Neural cell (in vitro differentiated cells): ENCODE data around the gene ASCC1. TPM values are rescaled to one million over a fixed set of nuclear protein-coding genes. Genes with fewer than 3 reads are reported as not detected.

Experiments used
- H2AFZ ChIP-seq: fragments of 200-600, 300-800 bp; sonication (generic), shearing (Covaris generic); 2 replicates; pipeline ENCODE4 v1.6.0; 2014; ENCODE audit warnings: low read depth, mild to moderate bottlenecking, antibody characterized with exemption, low read length, moderate library complexity
- H3F3A ChIP-seq: fragments of 200-600 bp; shearing (Covaris generic); 2 replicates; pipeline ENCODE4 v1.6.1; 2016; ENCODE audit warnings: mild to moderate bottlenecking, moderate library complexity, mixed read lengths, antibody characterized with exemption, low read length; ENCODE audit not compliant: insufficient read depth, poor library complexity, severe bottlenecking
- H3K27ac ChIP-seq: fragments of 200-600, 300-800 bp; sonication (generic), shearing (Covaris generic); 2 replicates; pipeline ENCODE4 v1.5.1; 2014; ENCODE audit warnings: mild to moderate bottlenecking, low read length, moderate library complexity
- H3K27me3 ChIP-seq: fragments of 300-800, 200-600 bp; sonication (generic), shearing (Covaris generic); 2 replicates; pipeline ENCODE4 v1.6.0; 2014; ENCODE audit warnings: mild to moderate bottlenecking, low read depth, low read length, moderate library complexity; ENCODE audit not compliant: insufficient read depth
- H3K36me3 ChIP-seq: fragments of 300-800, 200-600 bp; sonication (generic), shearing (Covaris generic); 2 replicates; pipeline ENCODE4 v1.5.1; 2014; ENCODE audit warnings: mild to moderate bottlenecking, antibody characterized with exemption, low read length, moderate library complexity; ENCODE audit not compliant: insufficient read depth
- H3K4me2 ChIP-seq: fragments of 300-800, 200-600 bp; sonication (generic), shearing (Covaris generic); 2 replicates; pipeline ENCODE4 v1.6.0; 2014; ENCODE audit warnings: mild to moderate bottlenecking, low read length
- H3K4me3 ChIP-seq: fragments of 300-800, 200-600 bp; sonication (generic), shearing (Covaris generic); 2 replicates; pipeline ENCODE4 v1.5.1; 2014; ENCODE audit warnings: mild to moderate bottlenecking, low read length, moderate library complexity
- H3K79me2 ChIP-seq: fragments of 200-600 bp; shearing (Covaris generic); replicated peaks from 2 replicates; pipeline ENCODE4 v1.6.0; 2014; ENCODE audit warnings: mild to moderate bottlenecking, low read length, moderate library complexity; ENCODE audit not compliant: insufficient read depth
- H3K9ac ChIP-seq: fragments of 300-800, 200-600 bp; sonication (generic), shearing (Covaris generic); 2 replicates; pipeline ENCODE4 v1.6.1; 2016; ENCODE audit warnings: mild to moderate bottlenecking, low read length, mixed read lengths
- H3K9me2 ChIP-seq: fragments of 200-600 bp; shearing (Covaris generic); 2 replicates; pipeline ENCODE4 v1.6.1; 2016; ENCODE audit warnings: mild to moderate bottlenecking, low read length, mixed read lengths; ENCODE audit not compliant: insufficient read depth
- H3K9me3 ChIP-seq: fragments of 200-600, 300-800 bp; sonication (generic), shearing (Covaris generic); 2 replicates; pipeline ENCODE4 v1.6.1; 2016; ENCODE audit warnings: mild to moderate bottlenecking, mixed run types, low read length, moderate library complexity, mixed read lengths
- H4K20me1 ChIP-seq: fragments of 200-600 bp; shearing (Covaris generic); 2 replicates; pipeline ENCODE4 v1.6.1; 2016; ENCODE audit warnings: mild to moderate bottlenecking, mixed run types; ENCODE audit not compliant: insufficient read depth
- EP300 ChIP-seq: fragments of 450-650 bp; conservative IDR thresholded peaks from 2 replicates; pipeline ENCODE4 v1.6.1; 2014; ENCODE audit warnings: antibody characterized with exemption, mild to moderate bottlenecking, moderate library complexity; ENCODE audit not compliant: poor library complexity, severe bottlenecking
- EZH2 ChIP-seq: fragments of 200-600, 300-800 bp; shearing (Covaris generic), sonication (generic); IDR thresholded peaks from 2 replicates; pipeline ENCODE4 v1.6.1; 2014; ENCODE audit warnings: antibody characterized with exemption, low read length, borderline replicate concordance, mild to moderate bottlenecking; ENCODE audit not compliant: insufficient read depth, poor library complexity, severe bottlenecking
- MXI1 ChIP-seq: fragments of 450-650 bp; conservative IDR thresholded peaks from 2 replicates; pipeline ENCODE4 v1.6.1; 2014; ENCODE audit warnings: antibody characterized with exemption, mild to moderate bottlenecking; ENCODE audit not compliant: poor library complexity, severe bottlenecking
- POLR2AphosphoS5 ChIP-seq: IDR thresholded peaks from 2 replicates; pipeline ENCODE4 v1.6.1; 2012
- RAD21 ChIP-seq: fragments of 450-650 bp; conservative IDR thresholded peaks from 2 replicates; pipeline ENCODE4 v1.6.1; 2014; ENCODE audit warnings: antibody characterized with exemption, mild to moderate bottlenecking, moderate library complexity
- SMC3 ChIP-seq: fragments of 450-650 bp; conservative IDR thresholded peaks from 2 replicates; pipeline ENCODE4 v1.6.1; 2014; ENCODE audit warnings: antibody characterized with exemption, mild to moderate bottlenecking, moderate library complexity; ENCODE audit not compliant: poor library complexity
- TAF1 ChIP-seq: IDR thresholded peaks from 2 replicates; pipeline ENCODE4 v1.6.1; 2012; ENCODE audit warnings: low read depth
- polyA plus RNA-seq: library from polyadenylated mRNA; depleted of rRNA; stranded (reverse); fragments of >200 nt; gene quantifications from 2 replicates; pipeline ENCODE4 v1.2.3, GENCODE V29; 2014
- TF ChIP-seq, protein P1 (sequence below): fragments of 450-650 bp; IDR thresholded peaks from 2 replicates; pipeline ENCODE4 v1.5.1; 2014; ENCODE audit warnings: antibody characterized with exemption, mild to moderate bottlenecking, moderate library complexity; ENCODE audit not compliant: poor library complexity, severe bottlenecking
- TF ChIP-seq, protein P2 (sequence below): IDR thresholded peaks from 2 replicates; pipeline ENCODE4 v1.6.1; 2012; ENCODE audit warnings: borderline replicate concordance

ASCC1 gene
- polyA plus RNA-seq, 1 donor from 2014 or later: 39.6 TPM

DNA sequence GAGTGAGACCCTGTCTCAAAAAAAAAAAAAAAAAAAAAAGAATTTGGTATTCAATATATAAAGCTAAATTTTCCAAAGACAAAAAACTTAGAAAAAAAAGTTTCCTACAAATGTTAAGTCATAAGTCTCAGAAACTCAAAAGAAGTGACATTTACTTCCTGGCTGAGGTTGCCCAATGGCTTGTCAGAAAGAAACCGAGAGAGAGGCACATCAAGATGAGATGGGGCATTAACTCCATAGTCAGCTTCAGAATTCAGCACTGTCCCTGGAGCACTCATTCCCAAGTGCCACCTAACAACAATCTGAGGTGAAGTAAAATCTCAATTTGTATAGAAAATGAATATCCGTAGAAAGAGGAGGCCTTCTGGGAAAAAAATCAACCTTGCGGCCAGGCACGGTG, 120.9 kb downstream of the ASCC1 start:
- no peak overlapping the region for H3K4me2 ChIP-seq
- no peak overlapping the region for H3K9ac ChIP-seq
- H2AFZ ChIP-seq: no peak overlapping the region
- no peaks in the 10 kb centered on the region for H4K20me1 ChIP-seq
- peaks cover 2% of the 10 kb centered on the region for H3F3A ChIP-seq
- no peak overlapping the region for H3K4me3 ChIP-seq
- H3K27ac ChIP-seq: no peak overlapping the region
- peaks cover 4% of the 10 kb centered on the region for H3K27me3 ChIP-seq
- H3K79me2 ChIP-seq: no peaks in the 10 kb centered on the region
- TF ChIP-seq EP300: no peak
- TF ChIP-seq SMC3: no peak
- TF ChIP-seq, protein P1, sequence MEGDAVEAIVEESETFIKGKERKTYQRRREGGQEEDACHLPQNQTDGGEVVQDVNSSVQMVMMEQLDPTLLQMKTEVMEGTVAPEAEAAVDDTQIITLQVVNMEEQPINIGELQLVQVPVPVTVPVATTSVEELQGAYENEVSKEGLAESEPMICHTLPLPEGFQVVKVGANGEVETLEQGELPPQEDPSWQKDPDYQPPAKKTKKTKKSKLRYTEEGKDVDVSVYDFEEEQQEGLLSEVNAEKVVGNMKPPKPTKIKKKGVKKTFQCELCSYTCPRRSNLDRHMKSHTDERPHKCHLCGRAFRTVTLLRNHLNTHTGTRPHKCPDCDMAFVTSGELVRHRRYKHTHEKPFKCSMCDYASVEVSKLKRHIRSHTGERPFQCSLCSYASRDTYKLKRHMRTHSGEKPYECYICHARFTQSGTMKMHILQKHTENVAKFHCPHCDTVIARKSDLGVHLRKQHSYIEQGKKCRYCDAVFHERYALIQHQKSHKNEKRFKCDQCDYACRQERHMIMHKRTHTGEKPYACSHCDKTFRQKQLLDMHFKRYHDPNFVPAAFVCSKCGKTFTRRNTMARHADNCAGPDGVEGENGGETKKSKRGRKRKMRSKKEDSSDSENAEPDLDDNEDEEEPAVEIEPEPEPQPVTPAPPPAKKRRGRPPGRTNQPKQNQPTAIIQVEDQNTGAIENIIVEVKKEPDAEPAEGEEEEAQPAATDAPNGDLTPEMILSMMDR: no peak
- no peak for TF ChIP-seq TAF1
- TF ChIP-seq RAD21: no peak
- TF ChIP-seq MXI1: no peak
- TF ChIP-seq, protein P2, sequence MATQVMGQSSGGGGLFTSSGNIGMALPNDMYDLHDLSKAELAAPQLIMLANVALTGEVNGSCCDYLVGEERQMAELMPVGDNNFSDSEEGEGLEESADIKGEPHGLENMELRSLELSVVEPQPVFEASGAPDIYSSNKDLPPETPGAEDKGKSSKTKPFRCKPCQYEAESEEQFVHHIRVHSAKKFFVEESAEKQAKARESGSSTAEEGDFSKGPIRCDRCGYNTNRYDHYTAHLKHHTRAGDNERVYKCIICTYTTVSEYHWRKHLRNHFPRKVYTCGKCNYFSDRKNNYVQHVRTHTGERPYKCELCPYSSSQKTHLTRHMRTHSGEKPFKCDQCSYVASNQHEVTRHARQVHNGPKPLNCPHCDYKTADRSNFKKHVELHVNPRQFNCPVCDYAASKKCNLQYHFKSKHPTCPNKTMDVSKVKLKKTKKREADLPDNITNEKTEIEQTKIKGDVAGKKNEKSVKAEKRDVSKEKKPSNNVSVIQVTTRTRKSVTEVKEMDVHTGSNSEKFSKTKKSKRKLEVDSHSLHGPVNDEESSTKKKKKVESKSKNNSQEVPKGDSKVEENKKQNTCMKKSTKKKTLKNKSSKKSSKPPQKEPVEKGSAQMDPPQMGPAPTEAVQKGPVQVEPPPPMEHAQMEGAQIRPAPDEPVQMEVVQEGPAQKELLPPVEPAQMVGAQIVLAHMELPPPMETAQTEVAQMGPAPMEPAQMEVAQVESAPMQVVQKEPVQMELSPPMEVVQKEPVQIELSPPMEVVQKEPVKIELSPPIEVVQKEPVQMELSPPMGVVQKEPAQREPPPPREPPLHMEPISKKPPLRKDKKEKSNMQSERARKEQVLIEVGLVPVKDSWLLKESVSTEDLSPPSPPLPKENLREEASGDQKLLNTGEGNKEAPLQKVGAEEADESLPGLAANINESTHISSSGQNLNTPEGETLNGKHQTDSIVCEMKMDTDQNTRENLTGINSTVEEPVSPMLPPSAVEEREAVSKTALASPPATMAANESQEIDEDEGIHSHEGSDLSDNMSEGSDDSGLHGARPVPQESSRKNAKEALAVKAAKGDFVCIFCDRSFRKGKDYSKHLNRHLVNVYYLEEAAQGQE: no peak
- TF ChIP-seq POLR2AphosphoS5: no peak
- no peak for TF ChIP-seq EZH2
- H3K9me2 ChIP-seq: no peaks in the 10 kb centered on the region
- H3K9me3 ChIP-seq: no peaks in the 10 kb centered on the region
- peaks cover 12% of the 10 kb centered on the region for H3K36me3 ChIP-seq

DNA sequence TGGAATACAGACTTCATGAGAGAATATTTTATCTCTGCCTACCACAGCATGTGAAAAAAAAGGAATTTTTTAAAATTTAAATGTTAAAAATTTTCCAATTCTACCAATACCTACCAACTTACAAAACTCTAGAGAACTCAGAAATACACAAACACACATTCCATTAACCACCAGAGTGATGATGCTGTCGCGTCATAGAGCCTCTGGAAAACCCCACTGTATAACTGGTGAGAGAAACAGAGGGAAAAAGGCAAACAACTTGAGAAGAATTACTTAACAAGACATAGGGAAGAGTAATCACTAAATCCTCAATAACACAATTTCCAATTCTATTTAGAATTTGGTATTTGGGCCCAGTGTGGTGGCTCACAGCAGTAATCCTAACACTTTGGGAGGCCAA, 121.5 kb downstream of the ASCC1 start:
- H3K9me3 ChIP-seq: no peaks in the 10 kb centered on the region
- H2AFZ ChIP-seq: no peak overlapping the region
- no peaks in the 10 kb centered on the region for H4K20me1 ChIP-seq
- H3K27me3 ChIP-seq: peaks cover 10% of the 10 kb centered on the region
- no peaks in the 10 kb centered on the region for H3K9me2 ChIP-seq
- no peaks in the 10 kb centered on the region for H3K79me2 ChIP-seq
- peaks cover 2% of the 10 kb centered on the region for H3F3A ChIP-seq
- H3K4me3 ChIP-seq: no peak overlapping the region
- TF ChIP-seq POLR2AphosphoS5: no peak
- TF ChIP-seq, protein P2: no peak
- TF ChIP-seq SMC3: no peak
- no peak for TF ChIP-seq EP300
- no peak for TF ChIP-seq TAF1
- no peak for TF ChIP-seq MXI1
- TF ChIP-seq, protein P1: no peak
- TF ChIP-seq EZH2: no peak
- TF ChIP-seq RAD21: no peak
- no peak overlapping the region for H3K27ac ChIP-seq
- H3K4me2 ChIP-seq: no peak overlapping the region
- H3K36me3 ChIP-seq: peaks cover 12% of the 10 kb centered on the region
- no peak overlapping the region for H3K9ac ChIP-seq
